HL-60 (cell line): ENCODE measurements around the gene HCFC1.

ENCODE experiments used
- CTCF ChIP-seq: IDR thresholded peaks from one replicate; pipeline ENCODE4 v1.5.1; 2011; ENCODE audit warnings: low read length, control low read depth, inconsistent platforms; ENCODE audit not compliant: insufficient read depth
- GABPA ChIP-seq: IDR thresholded peaks from 2 replicates; pipeline ENCODE4 v1.6.1; 2012; ENCODE audit warnings: low read depth
- POLR2AphosphoS5 ChIP-seq: IDR thresholded peaks from 2 replicates; pipeline ENCODE4 v1.6.1; 2012; ENCODE audit warnings: low read depth
- SPI1 ChIP-seq: IDR thresholded peaks from 2 replicates; pipeline ENCODE4 v1.6.1; 2012; ENCODE audit warnings: low read depth, mild to moderate bottlenecking, borderline replicate concordance
- TF ChIP-seq, protein P1 (sequence below): IDR thresholded peaks from 2 replicates; pipeline ENCODE4 v1.6.1; 2012; ENCODE audit warnings: low read depth; ENCODE audit not compliant: insufficient replicate concordance

DNA sequence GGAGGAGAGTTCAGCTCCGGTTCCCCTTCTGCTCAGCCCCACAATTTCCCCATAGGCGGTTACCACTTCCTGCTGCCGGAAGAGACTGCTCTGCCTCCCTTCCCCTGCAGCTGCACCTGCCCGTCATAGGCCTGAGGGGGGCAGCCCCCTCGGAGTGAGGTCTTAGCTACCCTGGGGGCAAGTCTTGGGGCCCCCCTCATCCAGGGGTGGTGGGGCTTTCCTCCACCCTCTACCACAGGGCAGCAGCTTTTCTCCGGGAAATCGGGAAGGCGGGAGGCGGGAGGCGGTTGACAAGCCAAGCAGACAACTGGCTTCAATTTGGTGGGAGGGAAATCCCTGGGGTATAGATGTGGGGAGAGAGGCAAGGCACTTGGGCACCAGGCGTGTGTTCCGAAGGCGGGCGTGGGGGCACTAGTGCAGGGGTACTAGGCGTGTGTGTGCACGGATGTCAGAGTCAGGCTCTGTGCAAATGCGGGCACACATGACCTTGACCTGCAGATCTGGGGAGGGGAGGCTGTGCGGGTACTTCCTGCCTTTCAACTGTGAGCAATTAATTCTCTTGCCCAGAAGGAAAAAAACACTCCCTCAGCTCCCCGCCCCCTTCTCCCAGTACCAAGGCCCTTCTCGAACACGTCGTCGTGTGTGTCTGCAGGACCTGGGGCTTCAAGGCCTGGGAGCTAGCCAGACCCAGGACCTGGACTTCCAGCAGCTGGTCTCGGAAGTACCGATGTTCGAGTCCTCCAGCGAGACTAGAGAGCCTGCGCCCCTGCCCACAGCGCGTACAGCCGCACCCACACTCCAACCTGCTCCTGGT, 44.6 kb downstream of the HCFC1 start:
- TF ChIP-seq CTCF (no peak), GABPA (peak; percentile 61), SPI1 (peak; percentile 73; the same call in 1 of the 2 replicates), POLR2AphosphoS5 (peak; percentile 99)
- TF ChIP-seq, protein P1, sequence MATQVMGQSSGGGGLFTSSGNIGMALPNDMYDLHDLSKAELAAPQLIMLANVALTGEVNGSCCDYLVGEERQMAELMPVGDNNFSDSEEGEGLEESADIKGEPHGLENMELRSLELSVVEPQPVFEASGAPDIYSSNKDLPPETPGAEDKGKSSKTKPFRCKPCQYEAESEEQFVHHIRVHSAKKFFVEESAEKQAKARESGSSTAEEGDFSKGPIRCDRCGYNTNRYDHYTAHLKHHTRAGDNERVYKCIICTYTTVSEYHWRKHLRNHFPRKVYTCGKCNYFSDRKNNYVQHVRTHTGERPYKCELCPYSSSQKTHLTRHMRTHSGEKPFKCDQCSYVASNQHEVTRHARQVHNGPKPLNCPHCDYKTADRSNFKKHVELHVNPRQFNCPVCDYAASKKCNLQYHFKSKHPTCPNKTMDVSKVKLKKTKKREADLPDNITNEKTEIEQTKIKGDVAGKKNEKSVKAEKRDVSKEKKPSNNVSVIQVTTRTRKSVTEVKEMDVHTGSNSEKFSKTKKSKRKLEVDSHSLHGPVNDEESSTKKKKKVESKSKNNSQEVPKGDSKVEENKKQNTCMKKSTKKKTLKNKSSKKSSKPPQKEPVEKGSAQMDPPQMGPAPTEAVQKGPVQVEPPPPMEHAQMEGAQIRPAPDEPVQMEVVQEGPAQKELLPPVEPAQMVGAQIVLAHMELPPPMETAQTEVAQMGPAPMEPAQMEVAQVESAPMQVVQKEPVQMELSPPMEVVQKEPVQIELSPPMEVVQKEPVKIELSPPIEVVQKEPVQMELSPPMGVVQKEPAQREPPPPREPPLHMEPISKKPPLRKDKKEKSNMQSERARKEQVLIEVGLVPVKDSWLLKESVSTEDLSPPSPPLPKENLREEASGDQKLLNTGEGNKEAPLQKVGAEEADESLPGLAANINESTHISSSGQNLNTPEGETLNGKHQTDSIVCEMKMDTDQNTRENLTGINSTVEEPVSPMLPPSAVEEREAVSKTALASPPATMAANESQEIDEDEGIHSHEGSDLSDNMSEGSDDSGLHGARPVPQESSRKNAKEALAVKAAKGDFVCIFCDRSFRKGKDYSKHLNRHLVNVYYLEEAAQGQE: peak; percentile 50
